GM18508 (cell line): ENCODE data around the gene WDR89.
"Not testable (repeated sequence)": the region's sequence is repeated elsewhere in the genome, so short reads cannot be mapped to it uniquely, and the experiment has no call there.

ENCODE experiments used
- ATAC-seq: cut with Tn5 transposase; IDR thresholded peaks from one replicate; pipeline ENCODE4 v1.9.1; 2021; ENCODE audit warnings: moderate number of reproducible peaks; ENCODE audit not compliant: insufficient read depth, unreplicated experiment

Gene WDR89

GRCh38 chr14:63641473-63642228 lies at the start of gene WDR89:
Gene WDR89 (minus strand): TSS chr14:63641871. CDS start chr14:63599942, 41,929 bp downstream.
- ATAC-seq = peak; percentile 78

GRCh38 chr14:63689132-63689531 lies 47.5 kb upstream of the WDR89 start:
- ATAC-seq = no peak

GRCh38 chr14:63686926-63687325 lies 45.3 kb upstream of the WDR89 start:
- no peak for ATAC-seq

GRCh38 chr14:63685401-63685800 lies 43.7 kb upstream of the WDR89 start:
- no peak for ATAC-seq

GRCh38 chr14:63682727-63683593 lies 41.3 kb upstream of the WDR89 start:
- no peak for ATAC-seq

- ATAC-seq = no peak
Measured at GRCh38 chr14:63678536-63678935, 36.9 kb upstream of the WDR89 start.

- ATAC-seq = no peak
Measured at GRCh38 chr14:63677891-63678379, 36.3 kb upstream of the WDR89 start.

GRCh38 chr14:63676615-63677014 lies 34.9 kb upstream of the WDR89 start:
- no peak for ATAC-seq

GRCh38 chr14:63673886-63674497 lies 32.3 kb upstream of the WDR89 start:
- ATAC-seq = no peak

GRCh38 chr14:63673255-63673654 lies 31.6 kb upstream of the WDR89 start:
- ATAC-seq = no peak

GRCh38 chr14:63672417-63673180 lies 30.9 kb upstream of the WDR89 start:
- ATAC-seq = peak; percentile 53

- ATAC-seq = no peak
Measured at GRCh38 chr14:63671987-63672386, 30.3 kb upstream of the WDR89 start.

- ATAC-seq = no peak
Measured at GRCh38 chr14:63670692-63671091, 29.0 kb upstream of the WDR89 start.

GRCh38 chr14:63666335-63666734 lies 24.7 kb upstream of the WDR89 start:
- ATAC-seq = no peak

GRCh38 chr14:63663428-63664341 lies 22.0 kb upstream of the WDR89 start:
- ATAC-seq = no peak

- ATAC-seq = no peak
Measured at GRCh38 chr14:63662776-63663175, 21.1 kb upstream of the WDR89 start.

- ATAC-seq = not testable (repeated sequence)
Measured at GRCh38 chr14:63661881-63662280, 20.2 kb upstream of the WDR89 start.

GRCh38 chr14:63659726-63660125 lies 18.1 kb upstream of the WDR89 start:
- no peak for ATAC-seq

- ATAC-seq = no peak
Measured at GRCh38 chr14:63656194-63656593, 14.5 kb upstream of the WDR89 start.
